Left lobe of liver (tissue), 2 donors: ENCODE results near the gene CLASP1. TPM values are rescaled to one million over a fixed set of nuclear protein-coding genes. Genes with fewer than 3 reads are reported as not detected.
"Not testable (repeated sequence)": the region's sequence is repeated elsewhere in the genome, so short reads cannot be mapped to it uniquely, and the experiment has no call there.

Experiments used
- ATAC-seq: fragments of 200-7000 bp; cut with Tn5 transposase; one replicate; pipeline ENCODE4 v1.9.1; 2020; ENCODE audit warnings: mild to moderate bottlenecking, moderate library complexity
- DNase-seq: peaks from one replicate; pipeline ENCODE4 v3.0.0-alpha.2; 2020; ENCODE audit warnings: low spot score
- total RNA-seq: library from RNA; stranded (reverse); gene quantifications from one replicate; pipeline ENCODE4 v1.2.1, GENCODE V29; 2021
- donor health status: DM: no; HTN: no; CAD: no; lungs with moderate emphysema.
- donor health status: DM: no; HTN: yes; CAD: no.

The CLASP1 gene
- total RNA-seq, 1 donor from 2014 or later, result 28.3 TPM

DNA sequence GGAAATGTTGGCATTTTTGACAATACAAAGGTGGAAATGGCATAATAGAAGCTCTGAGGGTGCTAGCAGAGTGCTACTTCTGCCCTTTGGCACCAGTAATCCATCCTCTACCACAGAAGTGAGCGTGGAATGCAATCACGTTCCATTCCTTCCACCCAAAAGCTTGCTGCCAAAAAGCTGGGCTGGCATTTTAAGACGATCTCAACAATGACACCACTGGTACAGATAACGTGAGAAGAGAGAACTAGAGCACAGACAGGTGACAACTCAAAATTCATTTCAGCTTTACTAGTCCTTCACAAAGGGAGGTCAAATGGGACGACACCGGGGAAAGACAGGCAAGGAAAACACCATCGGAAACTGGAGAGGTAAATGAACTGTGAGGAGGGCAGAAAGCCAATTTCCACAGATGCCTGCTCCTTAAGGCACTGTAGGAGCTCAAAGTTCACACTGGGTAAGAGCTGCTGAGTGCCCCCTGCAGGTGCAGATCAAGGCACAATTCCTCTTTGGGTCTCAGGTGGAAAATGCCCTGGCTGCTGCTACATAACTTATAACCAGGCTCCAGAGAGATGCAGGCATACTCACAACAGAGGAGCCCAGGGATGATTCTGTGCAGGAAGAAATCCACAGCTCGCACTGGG lies 169.3 kb downstream of the CLASP1 start:
- DNase-seq, result no peak
- peak; percentile 59 for ATAC-seq

GRCh38 chr2:121478996-121479745 lies 170.1 kb downstream of the CLASP1 start:
- ATAC-seq, result no peak
- no peak for DNase-seq

DNA sequence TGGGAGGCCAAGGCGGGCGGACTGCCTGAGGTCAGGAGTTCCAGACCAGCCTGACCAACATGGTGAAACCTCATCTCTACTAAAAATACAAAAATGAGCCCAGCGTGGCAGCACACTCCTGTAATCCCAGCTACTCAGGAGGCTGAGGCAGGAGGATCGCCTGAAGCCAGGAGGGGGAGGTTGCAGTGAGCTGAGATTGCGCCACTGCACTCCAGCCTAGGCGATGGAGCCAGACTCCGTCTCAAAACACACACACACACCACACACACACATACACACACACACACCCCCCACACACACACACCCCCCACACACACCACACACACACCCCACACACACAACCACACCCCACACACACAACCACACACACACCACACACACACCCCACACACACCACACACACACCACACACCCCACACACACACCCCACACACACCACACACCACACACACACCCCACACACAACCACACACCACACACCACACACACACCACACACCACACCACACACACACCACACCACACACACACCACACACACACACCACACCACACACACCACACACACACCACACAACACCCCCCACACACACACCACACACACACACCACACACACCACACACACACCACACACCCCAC lies 170.8 kb downstream of the CLASP1 start:
- not testable (repeated sequence) for ATAC-seq, DNase-seq

GRCh38 chr2:121476684-121477083 lies 172.6 kb downstream of the CLASP1 start:
- DNase-seq, result no peak
- no peak for ATAC-seq

GRCh38 chr2:121475811-121476571 lies 173.3 kb downstream of the CLASP1 start:
- ATAC-seq, result peak; percentile 23
- no peak for DNase-seq

DNA sequence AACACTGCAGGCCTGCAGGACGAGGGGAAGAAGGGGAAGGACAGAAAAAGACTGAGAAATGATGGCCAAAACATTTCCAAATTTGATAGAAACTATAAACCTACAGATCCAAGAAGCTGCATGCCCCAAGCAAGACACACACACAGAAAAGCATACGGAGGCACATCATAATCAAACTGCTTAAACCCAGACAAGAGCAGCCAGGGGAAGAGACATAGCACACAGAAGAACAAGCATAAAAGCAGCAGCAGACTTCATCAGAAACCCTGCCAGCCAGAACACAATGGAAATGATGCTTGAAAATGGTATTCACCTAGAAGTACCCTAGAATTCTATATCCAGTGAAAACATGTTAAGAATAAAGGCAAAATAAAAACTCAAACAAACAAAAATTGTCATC lies 175.8 kb downstream of the CLASP1 start:
- DNase-seq (no peak), ATAC-seq (no peak)

- ATAC-seq (no peak), DNase-seq (no peak)
Measured at GRCh38 chr2:121472470-121472993, 176.7 kb downstream of the CLASP1 start.

DNA sequence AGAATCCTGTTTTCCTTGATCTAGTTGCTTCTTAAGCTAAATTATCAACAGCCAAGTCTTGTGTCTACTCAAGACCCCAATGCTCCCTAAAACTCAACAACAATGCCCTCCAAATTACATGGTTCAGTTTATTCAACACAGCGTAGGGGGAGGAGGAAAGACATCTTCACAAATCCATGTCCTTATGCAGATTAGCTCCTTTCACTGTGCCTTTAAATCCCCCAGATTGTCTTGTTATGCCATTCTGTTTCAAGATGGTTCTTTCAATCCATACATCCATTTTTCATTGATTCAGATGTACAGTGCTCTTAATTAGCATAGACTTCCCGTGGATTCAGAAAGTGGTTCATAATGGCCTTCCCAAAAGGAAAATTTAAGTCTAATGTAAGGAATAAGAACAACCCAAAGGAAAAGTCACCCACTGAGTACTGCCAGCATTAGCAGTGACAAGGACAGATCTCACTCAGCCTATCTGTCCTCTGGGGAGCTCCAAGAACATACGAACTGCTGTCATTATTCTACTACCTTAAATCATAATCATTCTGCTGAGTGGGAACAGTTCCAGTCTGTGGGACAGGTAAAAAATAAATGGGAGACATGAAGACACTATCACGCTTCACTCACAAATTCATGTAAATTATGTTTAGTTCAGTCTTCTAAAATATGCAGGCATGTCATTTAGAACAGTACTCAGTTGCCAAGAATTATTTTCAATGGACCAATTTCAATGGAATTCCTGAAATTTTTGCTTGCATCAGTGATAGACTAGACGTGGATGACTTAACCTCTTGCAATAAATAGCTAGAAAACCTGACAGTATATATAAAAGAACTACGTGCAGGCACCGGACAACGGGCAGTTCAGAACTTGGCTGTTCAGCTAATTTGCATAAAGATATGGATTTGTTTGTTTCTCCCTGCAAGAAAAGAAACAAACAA lies 177.5 kb downstream of the CLASP1 start:
- DNase-seq (no peak), ATAC-seq (no peak)

DNA sequence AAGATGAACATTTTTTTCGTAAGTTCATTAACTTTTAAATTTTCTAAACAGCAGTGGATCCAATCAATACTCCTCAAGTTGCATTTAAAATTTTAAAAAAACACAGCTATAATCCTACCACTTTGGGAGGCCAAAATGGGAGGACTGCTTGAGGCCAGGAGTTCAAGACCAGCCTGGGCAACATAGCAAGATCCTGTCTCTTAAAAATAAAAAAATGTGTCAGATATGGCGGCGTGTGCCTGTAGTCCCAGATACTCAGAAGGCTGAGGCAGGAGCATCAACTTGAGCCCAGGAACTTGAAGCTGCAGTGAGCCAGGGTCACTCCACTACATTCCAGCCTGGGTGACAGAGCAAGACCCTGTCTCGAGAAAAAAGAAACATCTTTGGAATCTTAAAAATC lies 178.3 kb downstream of the CLASP1 start:
- DNase-seq (no peak), ATAC-seq (no peak)

GRCh38 chr2:121469356-121469755 lies 179.9 kb downstream of the CLASP1 start:
- DNase-seq, result no peak
- ATAC-seq, result no peak

GRCh38 chr2:121468936-121469335 lies 180.3 kb downstream of the CLASP1 start:
- DNase-seq (no peak), ATAC-seq (no peak)

DNA sequence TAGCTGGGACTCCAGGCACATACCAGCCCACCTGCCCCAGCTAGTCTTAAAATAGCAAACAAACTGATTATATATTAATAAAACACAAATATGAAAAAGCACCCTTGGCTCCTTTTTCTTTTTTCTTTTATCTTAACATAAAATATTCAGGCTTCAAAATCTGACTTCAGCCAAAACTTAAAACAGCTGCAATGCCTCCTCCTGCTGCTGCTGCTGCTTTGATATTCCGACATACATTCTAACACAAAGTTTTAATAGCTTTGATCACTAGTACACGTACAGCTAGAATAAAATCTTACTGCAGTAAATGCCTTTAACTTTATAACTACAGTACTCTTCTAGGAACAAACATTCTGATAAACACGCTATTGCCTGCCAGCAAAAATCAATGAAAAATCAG lies 190.0 kb downstream of the CLASP1 start:
- DNase-seq, result no peak
- no peak for ATAC-seq

DNA sequence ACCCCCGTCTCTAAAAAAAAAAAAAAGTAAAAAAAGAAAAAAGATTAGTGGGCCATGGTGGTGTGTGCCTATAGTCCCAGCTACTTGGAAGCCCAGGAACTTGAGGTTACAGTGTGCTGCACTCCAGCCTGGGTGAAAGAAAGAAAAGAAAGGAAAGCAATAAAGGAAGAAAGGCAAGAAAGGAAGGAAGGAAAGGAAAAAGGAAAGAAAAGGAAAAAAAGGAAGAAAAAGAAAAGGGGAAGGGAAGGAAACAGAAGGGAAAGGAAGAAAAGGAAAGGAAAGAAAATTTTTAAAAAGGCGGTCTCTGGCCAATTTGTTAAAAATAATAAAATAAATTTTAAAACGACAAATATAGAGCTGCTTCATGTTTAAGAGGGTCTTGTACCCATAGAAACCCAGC lies 192.9 kb downstream of the CLASP1 start:
- no peak for ATAC-seq
- no peak for DNase-seq

DNA sequence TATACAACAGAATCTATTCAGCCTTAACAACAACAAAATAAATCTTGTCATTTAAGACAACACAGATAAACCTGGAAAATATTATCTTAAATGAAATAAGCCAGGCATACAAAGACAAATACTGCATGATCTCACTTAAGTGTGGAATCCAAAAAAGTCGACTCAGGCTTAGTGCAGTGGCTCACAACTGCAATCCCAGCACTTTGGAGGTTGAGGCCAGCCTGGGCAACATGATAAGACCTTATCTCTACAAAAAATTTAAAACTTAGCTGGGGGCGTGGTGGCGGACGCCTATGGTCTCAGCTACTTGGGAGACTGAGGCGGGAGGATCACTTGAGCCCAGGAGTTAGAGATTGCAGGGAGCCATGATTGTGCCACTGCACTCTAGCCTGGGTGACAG lies 193.8 kb downstream of the CLASP1 start:
- no peak for ATAC-seq
- DNase-seq, result no peak

- DNase-seq (no peak), ATAC-seq (no peak)
Measured at GRCh38 chr2:121454549-121455090, 194.6 kb downstream of the CLASP1 start.

GRCh38 chr2:121451398-121451797 lies 197.9 kb downstream of the CLASP1 start:
- ATAC-seq, result no peak
- no peak for DNase-seq

DNA sequence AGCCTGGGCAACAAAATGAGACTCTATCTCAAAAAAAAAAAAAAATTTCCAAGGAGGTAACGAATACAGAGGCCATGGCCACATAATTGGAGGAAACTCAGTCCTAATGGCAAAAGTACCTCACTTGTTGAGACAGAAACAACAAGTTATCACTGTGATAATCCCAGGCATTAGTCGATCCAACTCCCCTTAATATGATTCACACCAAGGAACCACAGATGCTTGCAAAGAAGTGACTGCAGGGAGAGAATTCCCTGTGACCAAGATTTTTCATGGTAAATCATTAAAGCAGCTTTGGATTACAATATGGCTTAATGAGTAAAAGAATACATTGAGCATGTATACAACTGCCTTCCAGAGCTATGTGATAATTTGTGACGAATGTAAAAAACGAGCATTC lies 199.0 kb downstream of the CLASP1 start:
- DNase-seq (no peak), ATAC-seq (no peak)

- no peak for ATAC-seq
Measured at GRCh38 chr2:121446647-121447241, 202.5 kb downstream of the CLASP1 start.

DNA sequence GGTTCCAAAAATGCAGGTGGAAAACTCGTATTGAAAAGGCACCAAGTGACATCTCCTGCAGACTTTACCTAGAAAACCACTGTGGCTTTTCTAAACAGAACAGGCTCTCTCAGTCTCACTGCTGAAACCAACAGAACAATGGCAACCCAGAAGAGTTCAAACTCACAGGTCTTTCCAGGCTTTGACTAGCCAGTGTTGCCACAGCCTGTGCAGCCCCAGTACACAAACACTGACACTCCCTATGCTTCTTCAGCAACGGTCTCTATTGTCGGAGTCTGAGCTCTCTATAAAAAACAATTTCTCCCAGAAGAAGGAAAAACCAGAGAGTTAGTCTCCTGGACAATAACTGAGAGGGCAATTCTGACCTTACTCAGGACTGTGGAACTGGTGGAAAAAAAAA lies 206.4 kb downstream of the CLASP1 start:
- DNase-seq, result no peak
- no peak for ATAC-seq

More at GRCh38 chr2:121446647-121447241, 202.5 kb downstream of the CLASP1 start:
- no peak for DNase-seq
